HepG2 (cell line): ENCODE results near the gene BMPER.

Source experiments
- CTCF ChIP-seq: sonication (generic); formaldehyde crosslinking; IDR thresholded peaks from 2 replicates; pipeline ENCODE4 v1.5.0; 2020; ENCODE audit warnings: mild to moderate bottlenecking, missing genetic modification reagents, moderate library complexity
- EZH2 ChIP-seq: conservative IDR thresholded peaks from 2 replicates; pipeline ENCODE4 v1.6.1; 2012; ENCODE audit warnings: mild to moderate bottlenecking, low read depth, low read length, moderate library complexity
- POLR2A ChIP-seq, 2 experiments: IDR thresholded peaks; 2 replicates each; pipeline ENCODE4 v1.6.1; 2011; ENCODE audit warnings: low read depth in 2 of 2, low read length in 2 of 2, mild to moderate bottlenecking in 1 of 2, moderate library complexity in 1 of 2; ENCODE audit not compliant: insufficient read depth in 1 of 2
- POLR2AphosphoS5 ChIP-seq: IDR thresholded peaks from 2 replicates; pipeline ENCODE4 v1.6.1; 2012; ENCODE audit warnings: low read depth, low read length
- RFX5 ChIP-seq: IDR thresholded peaks from 2 replicates; pipeline ENCODE4 v1.6.1; 2011; ENCODE audit warnings: low read depth, low read length, improper control_type of control experiment

- TF ChIP-seq CTCF (no peak), EZH2 (no peak), POLR2A (IDR thresholded peaks at IDR 0.05; ENCODE audit: insufficient read depth in 1 of 2, low read depth in 2 of 2, low read length in 2 of 2) (no peak), POLR2AphosphoS5 (no peak), RFX5 (no peak)
Observed at GRCh38 chr7:34189031-34189430, 283.7 kb downstream of the BMPER start.
